OCI-LY1 (cell line): ENCODE results near the gene ALKBH4.

Source experiments
- CTCF ChIP-seq: fragments of 200-600 bp; sonication (generic), shearing (Covaris generic); IDR thresholded peaks from 2 replicates; pipeline ENCODE4 v1.5.1; 2017; ENCODE audit warnings: mild to moderate bottlenecking, antibody characterized with exemption, low read length, moderate library complexity, mixed read lengths
- EZH2 ChIP-seq: fragments of 200-600 bp; sonication (generic), shearing (Covaris generic); IDR thresholded peaks from 2 replicates; pipeline ENCODE4 v1.8.0; 2017; ENCODE audit warnings: borderline replicate concordance, mixed run types, mild to moderate bottlenecking, antibody characterized with exemption, low read length, moderate library complexity, mixed read lengths

- TF ChIP-seq CTCF: no peak
- TF ChIP-seq EZH2: no peak
Observed at GRCh38 chr7:102463841-102464576, 654 bp downstream of the ALKBH4 start.
